ENCODE data around the gene RAD1.
A peak's percentile ranks its signal among the peaks of the same experiment; 100 is the strongest.
"Not testable (repeated sequence)": the region's sequence is repeated elsewhere in the genome, so short reads cannot be mapped to it uniquely, and the experiment has no call there.

The RAD1 gene

DNA sequence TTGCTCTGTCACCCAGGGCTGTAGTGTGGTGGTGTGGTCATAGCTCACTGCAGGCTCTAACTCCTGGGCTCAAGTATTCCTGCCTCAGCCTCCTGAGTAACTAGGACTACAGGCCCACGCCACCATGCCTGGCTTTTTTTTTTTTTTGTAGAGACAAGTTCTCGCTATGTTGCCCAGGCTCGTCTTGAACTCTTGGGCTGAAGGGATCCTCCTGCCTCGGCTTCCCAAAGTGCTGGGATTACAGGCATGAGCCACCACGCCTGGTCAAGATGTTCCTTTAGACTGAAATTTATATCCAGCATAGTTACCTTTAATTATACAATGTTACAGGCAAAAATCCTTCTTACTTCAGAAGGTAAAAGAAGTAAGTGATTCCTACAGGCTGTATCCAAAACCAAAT is 12.5 kb upstream of the RAD1 start:
- H3K4me3 ChIP-seq (ENCODE audit: low read depth, low read length): no peak overlapping the region
- TF ChIP-seq CTCF (conservative IDR thresholded peaks at IDR 0.05; ENCODE audit: low read depth, low read length): no peak
- no peak for DNase-seq (ENCODE audit: low read depth)

- no peak for DNase-seq (ENCODE audit: low read depth)
- H3K4me3 ChIP-seq (ENCODE audit: low read depth, low read length): no peak overlapping the region
- no peak for TF ChIP-seq CTCF (conservative IDR thresholded peaks at IDR 0.05; ENCODE audit: low read depth, low read length)
Observed at GRCh38 chr5:34926318-34926888, 11.1 kb upstream of the RAD1 start.

DNA sequence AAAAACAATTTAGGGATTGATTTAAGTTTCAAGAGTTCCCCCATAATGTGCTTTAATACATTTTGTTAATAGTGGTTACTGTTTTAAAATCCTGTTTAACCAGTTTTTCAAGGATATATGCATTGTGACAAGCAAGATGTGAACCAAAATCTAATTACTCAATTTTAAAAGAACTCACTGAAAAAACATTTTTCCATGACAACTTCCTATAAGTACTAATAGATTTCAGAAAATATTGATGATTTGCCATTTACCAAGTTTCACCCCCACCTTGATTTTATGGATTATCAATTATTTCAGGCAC is 9.1 kb upstream of the RAD1 start:
- no peak overlapping the region for H3K4me3 ChIP-seq (ENCODE audit: low read depth, low read length)
- TF ChIP-seq CTCF (conservative IDR thresholded peaks at IDR 0.05; ENCODE audit: low read depth, low read length): no peak
- DNase-seq (ENCODE audit: low read depth): no peak

- peak; percentile 91 for DNase-seq (ENCODE audit: low read depth)
- H3K4me3 ChIP-seq (ENCODE audit: low read depth, low read length): no peak overlapping the region
- no peak for TF ChIP-seq CTCF (conservative IDR thresholded peaks at IDR 0.05; ENCODE audit: low read depth, low read length)
Observed at GRCh38 chr5:34923694-34924461, 8.6 kb upstream of the RAD1 start.

DNA sequence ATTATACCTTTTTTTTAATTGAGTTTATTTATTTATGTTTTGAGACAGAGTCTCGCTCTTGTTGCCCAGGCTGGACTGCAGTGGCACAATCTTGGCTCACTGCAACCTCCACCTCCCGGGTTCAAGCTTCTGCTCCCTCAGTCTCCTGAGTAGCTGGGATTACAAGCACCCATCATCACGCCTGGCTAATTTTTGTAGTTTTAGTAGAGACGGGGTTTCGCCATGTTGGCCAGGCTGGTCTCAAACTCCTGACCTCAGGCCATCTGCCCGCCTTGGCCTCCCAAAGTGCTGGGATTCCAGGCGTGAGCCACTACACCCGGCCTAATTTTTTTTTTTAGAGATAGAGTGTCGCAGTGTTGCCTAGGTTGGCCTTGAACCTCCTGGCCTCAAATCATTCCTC is 8.0 kb upstream of the RAD1 start:
- not testable (repeated sequence) for H3K4me3 ChIP-seq (ENCODE audit: low read depth, low read length); DNase-seq (ENCODE audit: low read depth)

- H3K4me3 ChIP-seq (ENCODE audit: low read depth, low read length): no peak overlapping the region
- DNase-seq (ENCODE audit: low read depth): peak; percentile 18
- TF ChIP-seq CTCF (conservative IDR thresholded peaks at IDR 0.05; ENCODE audit: low read depth, low read length): peak; percentile 45
Observed at GRCh38 chr5:34919077-34919476, 3.8 kb upstream of the RAD1 start.

DNA sequence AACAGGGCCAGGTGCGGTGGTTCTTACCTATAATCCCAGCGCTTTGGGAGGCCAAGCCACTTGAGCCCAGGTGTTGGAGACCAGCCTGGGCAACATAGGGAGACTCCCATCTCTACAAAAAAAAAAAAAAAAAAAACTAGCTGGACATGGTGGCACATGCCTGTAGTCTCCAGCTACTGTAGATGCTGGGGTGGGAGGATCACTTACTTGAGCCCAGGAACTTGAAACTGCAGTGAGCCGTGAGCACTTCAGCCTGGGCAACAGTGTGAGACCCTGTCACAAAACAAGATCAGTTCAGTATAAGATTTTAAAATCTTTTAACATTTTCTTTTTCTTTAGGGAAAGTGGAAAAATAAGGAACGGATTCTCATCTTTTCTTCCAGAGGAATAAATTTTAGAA is 2.7 kb upstream of the RAD1 start:
- DNase-seq (ENCODE audit: low read depth): no peak
- H3K4me3 ChIP-seq (ENCODE audit: low read depth, low read length): no peak overlapping the region
- no peak for TF ChIP-seq CTCF (conservative IDR thresholded peaks at IDR 0.05; ENCODE audit: low read depth, low read length)
